Caco-2 (cell line): Measurements from ENCODE around the gene LRRC51. TPM values are rescaled to one million over a fixed set of nuclear protein-coding genes. Genes with fewer than 3 reads are reported as not detected.
"Not testable (repeated sequence)": the region's sequence is repeated elsewhere in the genome, so short reads cannot be mapped to it uniquely, and the experiment has no call there.

Experiments used
- BruUV-seq: library from RNA; stranded (reverse); fragments of 400-500 nt; replicated peaks from 2 replicates; lab custom pipeline; 2021; lab: Mats Ljungman, UMichigan
- CTCF ChIA-PET: fragments of 300-600 bp; sonication (Branson Sonifier 250); formaldehyde crosslinking; loops from one replicate; lab custom pipeline; 2022; ENCODE audit warnings: antibody characterized with exemption; lab: Charles Lee
- POLR2A ChIA-PET: fragments of 300-600 bp; sonication (Branson Sonifier 250); formaldehyde crosslinking; loops from one replicate; lab custom pipeline; 2022; ENCODE audit warnings: antibody characterized with exemption; lab: Charles Lee
- DNase-seq, 2 experiments: peaks; one replicate each; pipeline versions ENCODE4 v3.0.0 to v3.0.0-alpha.2; 2020 to 2022
- H3K27me3 ChIP-seq: replicated peaks from 2 replicates; pipeline ENCODE4 v1.6.0; 2011; ENCODE audit warnings: low read length; ENCODE audit not compliant: control insufficient read depth, insufficient read depth
- H3K36me3 ChIP-seq: 2 replicates; pipeline ENCODE4 v1.5.1; 2011; ENCODE audit warnings: low read length; ENCODE audit not compliant: control insufficient read depth, insufficient read depth
- H3K4me1 ChIP-seq: fragments of 250-450 bp; sonication (Bioruptor Pico); 2 replicates; pipeline ENCODE4 v1.5.1; 2020; ENCODE audit warnings: mild to moderate bottlenecking
- H3K4me3 ChIP-seq: 2 replicates; pipeline ENCODE4 v1.5.1; 2011; ENCODE audit warnings: low read depth, mild to moderate bottlenecking, control low read depth, low read length
- H3K9me3 ChIP-seq: fragments of 250-450 bp; sonication (Bioruptor Pico); 2 replicates; pipeline ENCODE4 v1.5.1; 2020; ENCODE audit warnings: mild to moderate bottlenecking, moderate library complexity
- H3K27ac Mint-ChIP-seq: one replicate; pipeline ENCODE4 v1.8.0; 2022; ENCODE audit warnings: mixed read lengths; ENCODE audit not compliant: unreplicated experiment
- H3K27me3 Mint-ChIP-seq: one replicate; pipeline ENCODE4 v1.8.0; 2022; ENCODE audit warnings: mixed read lengths; ENCODE audit not compliant: insufficient read depth, unreplicated experiment
- H3K36me3 Mint-ChIP-seq: one replicate; pipeline ENCODE4 v1.8.0; 2022; ENCODE audit warnings: mild to moderate bottlenecking, mixed read lengths; ENCODE audit not compliant: insufficient read depth, unreplicated experiment
- H3K4me1 Mint-ChIP-seq: one replicate; pipeline ENCODE4 v1.8.0; 2022; ENCODE audit warnings: low read depth, mixed read lengths; ENCODE audit not compliant: unreplicated experiment
- H3K4me3 Mint-ChIP-seq: one replicate; pipeline ENCODE4 v1.8.0; 2022; ENCODE audit warnings: mild to moderate bottlenecking, moderate library complexity, mixed read lengths; ENCODE audit not compliant: unreplicated experiment
- H3K9me3 Mint-ChIP-seq: one replicate; pipeline ENCODE4 v1.8.0; 2022; ENCODE audit warnings: mixed read lengths; ENCODE audit not compliant: unreplicated experiment
- CTCF ChIP-seq, 2 experiments: fragments of 200-600 bp in 1 of 2; IDR thresholded peaks; 1 replicate in 1 of 2; 2 replicates in 1 of 2; pipeline versions ENCODE4 v1.5.1 to v1.8.0; 2011 to 2022; ENCODE audit warnings: antibody characterized with exemption in 1 of 2, control low read depth in 1 of 2, inconsistent platforms in 1 of 2, low read depth in 1 of 2, low read length in 1 of 2, mild to moderate bottlenecking in 1 of 2, moderate library complexity in 1 of 2; ENCODE audit not compliant: insufficient read depth in 1 of 2, severe bottlenecking in 1 of 2, unreplicated experiment in 1 of 2
- intact Hi-C: fragments of 100-400 bp; cut with micrococcal nuclease; formaldehyde crosslinking; loops from one replicate; pipeline ENCODE4 v1.10.0; 2022; ENCODE audit not compliant: unreplicated experiment
- total RNA-seq: library from RNA; stranded (reverse); gene quantifications from 2 replicates; pipeline ENCODE4 v1.2.3, GENCODE V29; 2022

LRRC51 gene
- total RNA-seq, 1 experiment from 2014 or later, result 13.8 TPM

GRCh38 chr11:72129381-72129780 lies 48.7 kb downstream of the LRRC51 start:
- intact Hi-C loops, result no loop called here
- no peak overlapping the region for H3K4me3 Mint-ChIP-seq
- BruUV-seq, result no TSS peak
- H3K4me1 Mint-ChIP-seq, result no peaks in the 10 kb centered on the region
- ChIA-PET CTCF (interaction anchor here (1.1 kb wide), 1 partner anchor 9 kb away, joined by 3 read pairs; no protein-coding TSS in a partner anchor), POLR2A (no interaction called here)
- H3K36me3 Mint-ChIP-seq, result no peaks in the 10 kb centered on the region
- peaks cover 21% of the 10 kb centered on the region for H3K9me3 Mint-ChIP-seq
- no peak for DNase-seq
- Histone ChIP-seq H3K4me3 (no peak overlapping the region), H3K9me3 (peaks cover 21% of the 10 kb centered on the region), H3K4me1 (no peaks in the 10 kb centered on the region), H3K36me3 (no peaks in the 10 kb centered on the region), H3K27me3 (no peaks in the 10 kb centered on the region)
- H3K27ac Mint-ChIP-seq, result no peak overlapping the region
- TF ChIP-seq CTCF (IDR thresholded peaks at IDR 0.05; ENCODE audit: insufficient read depth in 1 of 2, low read depth in 1 of 2, low read length in 1 of 2, severe bottlenecking in 1 of 2, unreplicated experiment in 1 of 2), result no peak
- peaks cover 3% of the 10 kb centered on the region for H3K27me3 Mint-ChIP-seq

- no peaks in the 10 kb centered on the region for H3K4me1 Mint-ChIP-seq
- no TSS peak for BruUV-seq
- DNase-seq, result no peak
- TF ChIP-seq CTCF (IDR thresholded peaks at IDR 0.05; ENCODE audit: insufficient read depth in 1 of 2, low read depth in 1 of 2, low read length in 1 of 2, severe bottlenecking in 1 of 2, unreplicated experiment in 1 of 2), result no peak
- H3K27ac Mint-ChIP-seq, result no peak overlapping the region
- Histone ChIP-seq H3K36me3 (no peaks in the 10 kb centered on the region), H3K4me3 (no peak overlapping the region), H3K4me1 (no peaks in the 10 kb centered on the region), H3K9me3 (peaks cover 15% of the 10 kb centered on the region), H3K27me3 (no peaks in the 10 kb centered on the region)
- intact Hi-C loops, result no loop called here
- peaks cover 3% of the 10 kb centered on the region for H3K27me3 Mint-ChIP-seq
- no peak overlapping the region for H3K4me3 Mint-ChIP-seq
- H3K36me3 Mint-ChIP-seq, result no peaks in the 10 kb centered on the region
- CTCF ChIA-PET, result interaction anchor here (0.9 kb wide), 1 partner anchor 10 kb away, joined by 3 read pairs; no protein-coding TSS in a partner anchor
- POLR2A ChIA-PET, result no interaction called here
- peaks cover 17% of the 10 kb centered on the region for H3K9me3 Mint-ChIP-seq
Measured at GRCh38 chr11:72132646-72133045, 52.0 kb downstream of the LRRC51 start.

GRCh38 chr11:72135473-72135872 lies 54.8 kb downstream of the LRRC51 start, which contains the start of gene FOLR3:
TSS of gene FOLR3 (plus strand) at chr11:72135725. CDS start at chr11:72135953, 228 bp downstream.
- H3K27me3 Mint-ChIP-seq, intact Hi-C loops, BruUV-seq, H3K36me3 ChIP-seq, POLR2A ChIA-PET, H3K4me1 Mint-ChIP-seq, H3K4me3 Mint-ChIP-seq, H3K27me3 ChIP-seq, H3K36me3 Mint-ChIP-seq, DNase-seq, H3K9me3 Mint-ChIP-seq, H3K9me3 ChIP-seq, H3K4me3 ChIP-seq, H3K27ac Mint-ChIP-seq, H3K4me1 ChIP-seq: not testable (repeated sequence)
- CTCF ChIA-PET, result interaction anchor here (1.4 to 1.6 kb wide), 2 partner anchors 47 to 296 kb away, joined by 4 read pairs; no protein-coding TSS in a partner anchor
